ENCODE results near the gene DLX3. TPM values are rescaled to one million over a fixed set of nuclear protein-coding genes. Genes with fewer than 3 reads are reported as not detected.

The DLX3 gene
- total RNA-seq, 1 donor: not detected

- peak within 1 kb of the TSS; percentile 55 for H3K4me3 ChIP-seq (ENCODE audit: low read depth, low read length)
- TF ChIP-seq, protein P1, sequence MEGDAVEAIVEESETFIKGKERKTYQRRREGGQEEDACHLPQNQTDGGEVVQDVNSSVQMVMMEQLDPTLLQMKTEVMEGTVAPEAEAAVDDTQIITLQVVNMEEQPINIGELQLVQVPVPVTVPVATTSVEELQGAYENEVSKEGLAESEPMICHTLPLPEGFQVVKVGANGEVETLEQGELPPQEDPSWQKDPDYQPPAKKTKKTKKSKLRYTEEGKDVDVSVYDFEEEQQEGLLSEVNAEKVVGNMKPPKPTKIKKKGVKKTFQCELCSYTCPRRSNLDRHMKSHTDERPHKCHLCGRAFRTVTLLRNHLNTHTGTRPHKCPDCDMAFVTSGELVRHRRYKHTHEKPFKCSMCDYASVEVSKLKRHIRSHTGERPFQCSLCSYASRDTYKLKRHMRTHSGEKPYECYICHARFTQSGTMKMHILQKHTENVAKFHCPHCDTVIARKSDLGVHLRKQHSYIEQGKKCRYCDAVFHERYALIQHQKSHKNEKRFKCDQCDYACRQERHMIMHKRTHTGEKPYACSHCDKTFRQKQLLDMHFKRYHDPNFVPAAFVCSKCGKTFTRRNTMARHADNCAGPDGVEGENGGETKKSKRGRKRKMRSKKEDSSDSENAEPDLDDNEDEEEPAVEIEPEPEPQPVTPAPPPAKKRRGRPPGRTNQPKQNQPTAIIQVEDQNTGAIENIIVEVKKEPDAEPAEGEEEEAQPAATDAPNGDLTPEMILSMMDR (IDR thresholded peaks at IDR 0.05; ENCODE audit: insufficient read depth, low read depth, low read length): no peak
- no peak for DNase-seq (ENCODE audit: low read depth)
These were observed 25.8 kb downstream of the DLX3 start, which contains the start of gene DLX4 for GRCh38 chr17:49969134-49969759. DLX4 (plus strand) TSS chr17:49969190; CDS start chr17:49969469, 279 bp downstream.

DNA sequence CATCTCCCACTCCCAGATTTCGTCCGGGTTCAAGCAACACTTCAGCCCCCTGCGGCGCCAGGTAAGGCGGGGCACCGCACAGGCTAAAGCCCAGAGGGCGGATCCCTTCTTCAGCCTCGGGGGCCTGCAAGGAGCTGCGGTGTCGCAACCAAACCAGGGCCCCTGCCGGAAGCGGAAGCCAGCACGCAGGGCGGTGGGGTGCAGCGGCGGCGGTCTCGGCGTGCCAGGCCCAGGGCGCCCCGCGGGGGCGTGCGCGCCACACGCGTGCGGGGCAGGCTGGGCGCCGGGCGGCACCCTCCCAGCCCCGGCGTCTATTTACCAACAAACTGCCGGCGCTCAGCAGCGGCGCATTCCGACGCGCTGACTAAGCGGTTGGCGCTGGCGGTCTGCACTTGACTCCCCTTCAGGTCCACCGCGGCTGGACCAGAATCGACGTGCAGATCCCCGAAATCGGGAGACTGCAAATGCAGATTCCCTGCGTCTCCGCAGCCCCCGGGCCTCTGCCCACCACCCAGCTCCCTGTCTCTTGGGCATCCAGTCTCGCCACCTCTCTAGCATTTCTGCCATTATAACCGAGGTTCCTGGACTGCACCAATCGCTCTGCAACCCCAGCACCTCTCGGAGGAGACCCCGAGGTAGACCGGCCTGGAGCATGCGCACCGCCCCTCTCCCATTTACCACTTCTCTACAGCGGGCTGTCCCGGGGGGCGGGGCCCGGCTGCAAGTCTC is 26.5 kb downstream of the DLX3 start:
- peak; percentile 58 for DNase-seq (ENCODE audit: low read depth)
- TF ChIP-seq, protein P1 (IDR thresholded peaks at IDR 0.05; ENCODE audit: insufficient read depth, low read depth, low read length): no peak
- peak overlapping the region; percentile 55 for H3K4me3 ChIP-seq (ENCODE audit: low read depth, low read length)

DNA sequence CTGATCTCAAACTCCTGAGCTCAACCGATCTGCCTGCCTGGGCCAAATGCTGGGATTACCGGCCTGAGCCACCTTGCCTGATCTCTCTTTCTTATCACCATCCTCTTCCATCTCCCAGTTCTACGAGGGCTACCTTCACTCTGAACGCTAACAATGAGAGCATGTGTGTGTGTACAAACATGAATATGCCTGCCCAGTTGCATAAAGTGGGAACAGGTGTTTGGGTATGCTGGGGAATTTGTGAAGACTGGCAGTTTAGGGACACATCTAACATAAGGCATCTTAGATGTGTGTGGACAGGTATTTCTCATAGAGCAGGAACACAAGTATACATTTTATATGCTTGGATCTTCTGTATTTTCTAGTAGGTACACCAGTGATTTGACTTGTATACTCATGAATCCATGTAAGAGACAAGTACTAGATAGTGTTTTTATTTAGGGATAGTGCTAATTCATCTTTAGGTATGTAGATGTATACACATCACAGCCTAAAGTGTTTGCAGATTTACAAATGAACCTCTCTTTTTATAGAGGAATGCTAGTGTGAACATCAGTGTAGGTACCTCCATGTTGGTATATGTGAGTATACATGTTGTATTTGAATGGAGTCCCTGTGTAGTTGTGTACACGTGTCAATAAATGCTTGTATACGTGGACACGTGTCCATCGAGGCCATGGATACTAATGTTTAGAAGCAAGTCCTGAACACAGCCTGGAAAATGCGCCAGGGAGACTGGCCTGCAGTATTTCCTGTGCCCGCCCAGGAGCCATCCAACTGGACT is 27.2 kb downstream of the DLX3 start:
- peak overlapping the region; percentile 55 for H3K4me3 ChIP-seq (ENCODE audit: low read depth, low read length)
- TF ChIP-seq, protein P1 (IDR thresholded peaks at IDR 0.05; ENCODE audit: insufficient read depth, low read depth, low read length): no peak

DNA sequence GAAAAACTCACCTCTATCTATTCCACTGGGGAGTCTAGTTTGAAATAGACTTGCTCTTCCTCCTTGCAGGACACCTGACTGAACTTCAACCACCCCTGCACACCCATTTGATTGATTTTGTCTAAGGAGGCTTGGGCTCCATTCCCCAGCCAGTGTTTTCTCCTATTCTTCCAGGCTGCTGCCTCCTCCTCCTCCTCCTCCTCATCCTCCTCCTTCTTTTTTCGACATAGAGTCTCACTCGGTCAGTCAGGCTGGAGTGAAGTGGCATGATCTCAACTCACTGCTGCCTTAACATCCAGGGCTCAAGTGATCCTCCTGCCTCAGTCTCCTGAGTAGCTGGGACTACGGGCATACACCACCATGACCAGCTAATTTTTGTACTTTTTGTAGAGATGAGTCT is 27.8 kb downstream of the DLX3 start:
- DNase-seq (ENCODE audit: low read depth): no peak
- TF ChIP-seq, protein P1 (IDR thresholded peaks at IDR 0.05; ENCODE audit: insufficient read depth, low read depth, low read length): no peak
- H3K4me3 ChIP-seq (ENCODE audit: low read depth, low read length): no peak overlapping the region

More for the DNA sequence above, 27.2 kb downstream of the DLX3 start:
- no peak for DNase-seq (ENCODE audit: low read depth)

GRCh38 chr17:49966767-49967166 is 28.3 kb downstream of the DLX3 start:
- H3K4me3 ChIP-seq (ENCODE audit: low read depth, low read length): no peak overlapping the region
- TF ChIP-seq, protein P1 (IDR thresholded peaks at IDR 0.05; ENCODE audit: insufficient read depth, low read depth, low read length): no peak
- no peak for DNase-seq (ENCODE audit: low read depth)

- DNase-seq (ENCODE audit: low read depth): no peak
- no peak overlapping the region for H3K4me3 ChIP-seq (ENCODE audit: low read depth, low read length)
- TF ChIP-seq, protein P1 (IDR thresholded peaks at IDR 0.05; ENCODE audit: insufficient read depth, low read depth, low read length): no peak
These were observed 29.5 kb downstream of the DLX3 start for GRCh38 chr17:49965524-49965909.

All from fibroblast of villous mesenchyme (primary cell).